Left colon (tissue), 2 donors: ENCODE data around the gene DGKB. TPM values are rescaled to one million over a fixed set of nuclear protein-coding genes. Genes with fewer than 3 reads are reported as not detected.
"Not testable (repeated sequence)": the region's sequence is repeated elsewhere in the genome, so short reads cannot be mapped to it uniquely, and the experiment has no call there.

Experiments used
- ATAC-seq: fragments of 200-7000 bp; cut with Tn5 transposase; one replicate; pipeline ENCODE4 v1.9.1; 2020; ENCODE audit warnings: mild to moderate bottlenecking, moderate library complexity
- DNase-seq, 2 donors: peaks; one replicate each; pipeline ENCODE4 v3.0.0-alpha.2; 2020
- intact Hi-C, 2 donors: fragments of 100-400 bp; cut with DNase I in 1 of 2; cut with micrococcal nuclease in 1 of 2; formaldehyde crosslinking; loops; one replicate each; pipeline versions ENCODE4 v1.11.2 to v1.14.0; 2022; cut with DNase I, micrococcal nuclease
- total RNA-seq, 2 donors: library from RNA; stranded (reverse); fragmentation: NEBNext Ultra II Directional; extraction: Animal tissue kit (Norgen Biotek cat#: 25700); gene quantifications; one replicate each; pipeline ENCODE4 v1.2.1, GENCODE V29; 2021
- donor health status: DM: no; HTN: no; CAD: no.
- donor health status: DM: yes; HTN: yes; CAD: no.

DGKB gene
- total RNA-seq, 2 donors from 2014 or later: 0.06 to 0.39 TPM

DNA sequence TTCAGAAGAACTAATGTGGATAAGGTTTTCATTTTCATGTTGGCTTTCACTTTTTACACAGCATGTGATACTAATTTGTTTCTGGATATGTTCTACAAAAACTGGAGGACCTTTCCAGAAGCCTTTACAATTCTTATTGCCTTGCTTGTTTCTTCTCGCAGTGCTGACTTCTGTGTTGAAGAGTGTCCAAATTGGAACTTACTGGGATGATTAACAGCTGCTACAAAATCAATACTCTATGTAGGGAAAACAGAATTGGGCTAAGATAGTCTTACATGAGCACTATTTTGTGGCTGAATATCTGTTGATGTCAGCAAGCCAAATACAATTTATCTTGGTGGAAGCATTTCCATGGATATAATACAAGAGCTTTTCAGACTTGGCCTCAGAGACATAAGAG lies 351.2 kb downstream of the DGKB start:
- DNase-seq: no peak
- no peak for ATAC-seq
- intact Hi-C loops: no loop called here

DNA sequence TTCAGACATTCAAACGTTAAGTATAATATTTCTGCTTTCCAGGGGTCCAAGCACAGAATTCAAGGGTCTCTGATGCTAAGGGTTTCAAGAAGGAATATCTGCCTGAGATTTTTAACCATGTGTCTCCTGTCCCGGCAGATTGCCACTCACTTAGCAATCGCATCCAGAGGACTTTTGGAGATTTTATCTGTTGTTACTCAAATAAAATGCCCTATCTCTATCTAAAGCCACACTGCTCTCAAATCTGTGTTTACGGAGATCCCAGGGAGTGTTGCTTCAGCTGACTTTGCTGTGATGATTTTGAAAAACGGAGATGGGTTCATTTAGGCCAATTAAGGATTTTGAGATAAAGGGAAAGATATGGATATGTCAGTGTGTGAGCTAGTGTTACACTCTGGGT lies 359.9 kb downstream of the DGKB start:
- intact Hi-C loops: no loop called here
- no peak for DNase-seq
- no peak for ATAC-seq

DNA sequence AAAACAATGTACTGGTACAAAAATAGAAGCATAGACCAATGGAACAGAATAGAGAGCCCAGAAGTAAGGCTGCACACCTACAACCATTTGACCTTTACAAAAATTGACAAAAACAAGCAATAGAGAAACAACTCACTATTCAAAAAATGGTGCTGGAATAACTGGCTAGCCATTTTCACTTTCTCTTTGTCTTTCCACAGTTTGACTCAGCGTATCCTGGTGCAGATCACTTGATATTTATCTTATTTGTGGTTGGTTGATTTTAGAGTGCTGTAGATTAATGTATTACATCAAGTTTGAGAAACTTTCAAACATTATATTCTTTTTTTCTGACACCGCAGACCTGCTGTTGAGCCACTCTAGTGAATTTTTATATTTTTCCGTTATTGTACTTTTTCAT lies 381.4 kb downstream of the DGKB start:
- ATAC-seq: no peak
- no peak for DNase-seq
- intact Hi-C loops: no loop called here

DNA sequence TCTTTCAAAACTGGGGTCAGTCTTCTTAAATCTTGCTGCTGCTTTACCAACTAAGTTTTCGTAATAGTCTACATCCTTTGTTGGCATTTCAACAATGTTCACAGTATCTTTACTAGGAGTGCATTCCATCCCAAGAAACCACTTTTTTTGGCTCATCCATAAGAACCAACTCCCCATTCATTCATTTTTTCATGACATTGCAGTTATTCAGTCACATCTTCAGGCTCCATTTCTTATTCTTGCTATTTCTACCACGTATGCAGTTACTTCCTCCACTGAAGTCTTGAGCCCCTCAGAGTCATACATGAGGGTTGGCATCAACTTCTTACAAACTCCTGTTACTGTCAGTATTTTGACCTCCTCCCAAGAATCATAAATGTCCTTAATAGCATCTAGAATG lies 392.3 kb downstream of the DGKB start:
- ATAC-seq (no peak), DNase-seq (no peak)
- intact Hi-C loops: no loop called here

DNA sequence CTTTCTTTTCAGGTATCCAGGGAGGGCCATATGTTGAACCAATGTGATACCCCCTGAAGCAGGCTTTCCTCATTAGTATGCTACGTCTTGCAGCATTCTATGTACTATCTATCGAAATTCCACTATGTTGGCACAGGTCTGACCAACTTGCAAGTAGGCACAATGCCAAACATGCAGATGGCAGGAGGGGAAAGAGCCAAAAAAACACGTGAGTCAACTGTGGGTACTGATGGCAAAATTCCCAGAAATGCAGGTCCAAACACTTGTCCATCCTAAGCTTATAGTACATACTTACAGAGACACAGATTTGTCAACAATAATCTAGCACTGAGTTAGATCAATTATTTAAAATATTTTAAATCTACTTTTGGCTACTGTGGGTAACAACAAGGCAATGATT lies 394.9 kb downstream of the DGKB start:
- ATAC-seq (no peak), DNase-seq (no peak)
- intact Hi-C loops: no loop called here

DNA sequence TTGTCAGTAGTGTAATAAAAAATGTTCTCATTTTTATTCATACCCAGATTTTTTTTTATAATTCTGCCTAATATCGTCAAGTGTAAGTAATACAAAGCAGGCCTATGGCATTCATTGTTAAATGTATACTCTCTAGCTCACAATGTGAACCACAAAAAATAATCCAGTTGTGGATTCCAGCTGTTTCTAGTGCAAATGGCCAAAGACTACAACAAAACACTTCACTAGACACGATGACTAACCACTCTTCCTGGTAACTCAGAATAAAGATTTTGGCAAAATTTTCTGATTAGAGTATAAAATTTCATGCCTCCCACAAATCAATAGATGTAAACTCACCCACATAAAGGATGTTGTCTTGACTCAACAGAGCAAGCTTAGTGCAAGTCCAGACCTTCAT lies 396.6 kb downstream of the DGKB start:
- DNase-seq (no peak), ATAC-seq (no peak)
- intact Hi-C loops: no loop called here

DNA sequence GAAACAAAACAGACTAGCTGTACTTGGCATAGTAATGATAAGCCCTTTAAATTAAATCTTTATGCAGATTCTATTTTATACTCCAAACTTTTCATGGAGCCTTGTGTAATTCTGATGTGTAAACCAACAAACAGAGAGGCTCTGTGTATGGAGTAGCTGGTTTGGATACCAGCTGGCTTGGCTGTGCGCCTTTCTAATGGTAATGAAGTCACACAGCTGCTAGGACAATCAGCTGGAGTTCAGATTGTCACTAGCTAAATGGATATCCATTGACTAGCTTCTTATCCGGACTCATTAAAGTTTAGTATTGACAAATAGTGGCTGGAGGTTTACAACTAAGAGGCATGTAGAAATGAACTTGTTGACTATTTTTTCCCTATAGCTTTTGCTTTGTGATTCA lies 398.4 kb downstream of the DGKB start:
- intact Hi-C loops: no loop called here
- DNase-seq (no peak), ATAC-seq (no peak)

DNA sequence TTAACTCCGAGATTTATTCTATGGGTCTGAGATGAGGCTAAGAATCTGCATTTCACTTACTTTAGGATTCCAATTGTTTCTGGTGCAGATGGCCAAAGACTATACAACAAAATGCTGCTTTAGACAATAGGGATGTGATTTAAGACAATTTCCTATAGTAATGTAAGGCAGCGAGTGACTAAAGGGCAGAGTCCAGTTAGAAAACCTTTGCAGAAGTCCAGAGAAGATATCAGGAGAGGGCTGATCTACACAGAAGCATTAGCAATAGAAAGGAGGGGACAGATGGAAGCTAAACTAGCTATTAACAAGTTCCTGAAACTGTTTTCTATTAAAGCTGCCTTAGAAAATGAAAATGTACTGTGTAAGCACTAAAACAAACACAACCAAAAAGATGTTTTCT lies 398.9 kb downstream of the DGKB start:
- intact Hi-C loops: no loop called here

DNA sequence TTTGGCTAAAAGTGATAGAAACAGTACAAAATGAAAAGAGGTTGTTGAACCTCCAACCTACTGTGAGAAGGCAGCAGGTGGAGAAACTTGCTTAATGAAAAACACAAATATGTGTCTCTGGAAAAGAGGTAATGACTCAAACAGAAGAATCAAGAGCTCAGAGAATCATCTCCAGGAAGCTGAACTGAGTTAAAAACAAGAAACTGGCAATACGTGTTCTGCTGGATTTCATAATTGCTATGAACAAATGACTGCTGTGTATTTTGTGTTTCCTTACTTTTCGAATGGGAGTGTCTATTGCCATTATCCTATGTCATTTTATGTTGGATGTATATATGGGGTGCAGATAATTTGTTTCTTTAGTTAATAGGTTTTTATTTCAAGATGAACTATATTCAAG lies 401.1 kb downstream of the DGKB start:
- intact Hi-C loops: no loop called here
- DNase-seq (no peak), ATAC-seq (no peak)

More for the DNA sequence above, 398.9 kb downstream of the DGKB start:
- DNase-seq: no peak
- no peak for ATAC-seq

DNA sequence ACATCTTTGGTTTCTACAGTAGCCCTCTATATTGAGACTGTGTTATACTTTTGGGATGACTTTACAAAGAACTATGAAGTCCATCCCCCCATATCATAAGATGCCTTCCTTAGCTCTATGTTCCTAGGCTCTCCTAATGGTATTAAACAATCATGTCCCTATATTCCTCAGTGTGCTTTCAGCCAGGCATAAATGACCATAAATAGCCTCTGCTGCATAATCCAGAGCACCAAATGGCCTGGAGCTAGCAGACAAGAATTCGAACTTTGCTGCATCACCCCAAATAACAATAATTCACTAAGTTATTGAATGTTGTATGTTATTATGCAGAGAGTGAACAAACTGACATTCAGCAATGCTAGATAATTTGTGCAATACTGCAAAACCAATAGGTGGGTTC lies 405.2 kb downstream of the DGKB start:
- DNase-seq (no peak), ATAC-seq (no peak)
- intact Hi-C loops: no loop called here

DNA sequence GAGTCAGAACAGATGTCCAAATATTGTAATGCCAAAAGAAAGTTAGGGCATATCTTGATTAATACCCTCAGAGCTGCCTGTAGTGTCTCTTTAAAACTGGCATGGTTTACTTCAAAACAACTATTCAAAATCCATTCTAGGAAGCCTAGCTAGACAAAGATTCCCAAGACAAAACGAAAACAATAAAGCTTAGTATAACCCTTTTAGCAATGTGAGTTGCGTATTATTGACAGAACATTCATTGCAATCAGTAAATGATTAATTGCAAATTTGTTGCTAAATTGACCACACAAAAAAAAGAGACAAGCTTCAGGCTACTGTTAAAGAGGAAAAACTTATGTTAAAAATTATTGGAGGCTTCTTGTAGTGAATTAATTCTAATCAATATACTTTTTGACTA lies 406.9 kb downstream of the DGKB start:
- intact Hi-C loops: no loop called here
- ATAC-seq (no peak), DNase-seq (no peak)

DNA sequence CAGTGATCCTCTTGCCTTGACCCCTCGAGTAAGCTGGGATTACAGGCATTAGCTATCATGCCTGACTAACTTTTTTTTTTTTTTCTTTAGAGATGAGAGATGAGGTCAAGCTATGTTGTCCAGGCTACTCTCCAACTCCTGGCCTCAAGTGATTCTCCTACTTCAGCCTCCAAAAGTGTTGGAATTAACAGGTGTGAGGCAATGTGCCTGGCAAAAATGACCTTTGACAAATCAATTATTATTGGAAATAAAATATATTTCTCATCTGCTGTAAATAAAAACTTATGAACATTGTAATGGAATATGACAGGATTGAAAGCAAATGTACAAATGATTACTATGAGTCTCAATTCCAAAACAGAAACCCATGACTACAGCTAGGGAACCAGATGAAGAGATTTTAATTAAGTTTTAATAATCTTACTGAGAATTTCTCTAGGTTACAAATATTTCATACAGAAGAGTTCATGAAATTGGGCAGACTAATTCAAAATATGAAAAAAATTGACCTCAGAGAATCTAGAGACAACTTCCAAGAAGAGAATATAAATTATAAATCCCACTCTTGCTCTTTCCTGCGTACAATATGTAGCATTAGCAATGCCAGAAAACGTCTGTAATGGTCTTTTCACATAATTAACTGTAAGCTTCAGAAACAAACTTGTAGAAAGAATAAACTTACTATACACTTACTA lies 414.7 kb downstream of the DGKB start:
- intact Hi-C loops: no loop called here
- no peak for DNase-seq
- ATAC-seq: no peak

DNA sequence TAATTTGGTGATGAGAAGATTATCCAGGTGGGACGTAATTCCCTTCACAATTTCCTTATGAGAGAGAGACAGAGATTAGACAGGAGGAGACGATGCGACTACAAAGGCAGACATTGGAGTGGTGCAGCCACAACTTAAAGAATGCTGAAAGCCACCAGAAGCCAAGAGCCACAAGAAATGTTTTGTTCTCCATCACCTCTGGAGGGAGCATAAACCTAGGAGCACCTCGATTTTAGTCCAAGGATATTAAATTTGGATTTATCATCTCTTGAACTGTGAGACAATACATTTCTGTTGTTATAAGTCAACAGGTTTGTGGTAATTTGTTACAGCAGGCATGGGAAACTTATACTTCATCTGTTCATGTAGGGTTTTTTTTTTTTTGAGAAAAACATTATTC lies 418.9 kb downstream of the DGKB start:
- ATAC-seq (no peak), DNase-seq (no peak)
- intact Hi-C loops: no loop called here

DNA sequence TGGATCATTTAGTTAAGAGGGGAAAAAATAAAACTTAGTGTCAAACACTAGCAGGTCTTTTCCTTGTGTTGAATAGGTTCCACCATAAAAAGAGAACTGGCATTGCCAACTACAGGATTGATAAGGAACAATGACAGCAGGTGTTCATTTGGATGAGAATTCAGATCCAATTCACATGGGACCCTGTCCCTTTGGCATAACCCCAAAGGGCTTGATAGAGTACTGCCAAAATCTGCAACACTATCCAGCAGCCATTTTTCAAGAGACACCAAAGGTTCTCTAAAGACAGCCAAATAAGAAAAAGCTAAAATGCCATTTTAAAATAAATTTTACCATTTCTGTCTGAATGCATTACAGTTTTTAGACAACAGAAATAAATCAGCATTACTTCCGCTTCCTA lies 422.3 kb downstream of the DGKB start:
- intact Hi-C loops: no loop called here
- DNase-seq (no peak), ATAC-seq (no peak)

DNA sequence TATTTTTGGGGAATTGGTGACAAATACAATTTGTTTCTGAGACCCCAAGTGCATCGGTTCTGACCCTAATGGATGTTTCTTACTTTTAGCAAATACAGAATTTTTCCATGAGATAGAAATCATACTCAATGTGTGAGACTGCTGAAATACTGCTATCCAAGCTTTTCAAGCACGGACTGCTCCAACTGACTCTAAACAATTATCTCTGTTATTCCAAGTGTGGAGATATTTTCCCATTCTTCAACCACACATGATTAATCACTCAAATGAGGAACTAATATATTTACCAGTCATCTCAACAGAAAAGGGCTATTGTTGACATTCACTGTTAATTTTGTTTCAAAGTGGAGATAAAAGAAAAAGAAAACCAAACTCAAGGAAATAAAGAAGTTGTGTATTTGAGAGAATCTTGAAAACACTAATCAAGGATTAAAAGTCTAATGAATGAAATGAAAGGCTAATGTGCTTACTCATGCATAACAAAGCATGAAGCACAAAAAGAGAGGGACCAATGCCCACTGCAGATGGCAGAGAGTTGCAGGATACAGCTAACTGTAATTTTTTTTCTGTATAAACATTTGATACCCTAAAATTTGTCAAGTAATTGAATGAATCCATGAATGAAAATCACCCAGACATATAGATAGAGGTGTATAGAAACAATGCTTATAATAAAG lies 423.6 kb downstream of the DGKB start:
- ATAC-seq (no peak), DNase-seq (no peak)
- intact Hi-C loops: no loop called here

DNA sequence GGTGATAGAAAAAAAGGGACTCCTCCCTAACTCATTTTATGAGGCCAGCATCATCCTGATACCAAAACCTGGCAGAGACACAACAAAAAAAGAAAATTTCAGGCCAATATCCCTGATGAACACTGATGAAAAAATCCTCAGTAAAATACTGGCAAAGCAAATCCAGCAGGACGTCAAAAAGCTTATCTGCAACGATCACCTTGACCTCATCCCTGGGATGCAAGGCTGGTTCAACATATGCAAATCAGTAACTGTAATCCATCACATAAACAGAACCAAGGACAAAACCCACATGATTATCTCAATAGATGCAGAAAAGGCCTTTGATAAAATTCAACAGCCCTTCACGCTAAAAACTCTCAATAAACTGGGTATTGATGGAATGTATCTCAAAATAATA lies 440.8 kb downstream of the DGKB start:
- ATAC-seq, DNase-seq, intact Hi-C loops: not testable (repeated sequence)

DNA sequence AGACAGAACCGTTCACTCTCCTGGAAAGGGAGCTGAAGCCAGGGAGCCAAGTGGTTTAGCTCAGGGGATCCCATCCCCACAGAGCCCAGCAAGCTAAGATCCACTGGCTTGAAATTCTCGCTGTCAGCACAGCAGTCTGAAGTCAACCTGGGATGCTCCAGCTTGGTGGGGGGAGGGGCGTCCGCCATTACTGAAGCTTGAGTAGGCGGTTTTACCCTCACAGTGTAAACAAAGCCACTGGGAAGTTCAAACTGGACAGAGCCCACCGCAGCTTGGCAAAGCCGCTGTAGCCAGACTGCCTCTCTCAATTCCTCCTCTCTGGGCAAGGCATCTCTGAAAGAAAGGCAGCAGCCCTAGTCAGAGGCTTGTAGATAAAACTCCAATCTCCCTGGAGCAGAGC lies 443.7 kb downstream of the DGKB start:
- ATAC-seq, DNase-seq: not testable (repeated sequence)
- intact Hi-C loops: loop anchor here in 1 of 2 donors (10.0 kb wide), 1 partner anchor 1174 kb away; no protein-coding TSS in a partner anchor

DNA sequence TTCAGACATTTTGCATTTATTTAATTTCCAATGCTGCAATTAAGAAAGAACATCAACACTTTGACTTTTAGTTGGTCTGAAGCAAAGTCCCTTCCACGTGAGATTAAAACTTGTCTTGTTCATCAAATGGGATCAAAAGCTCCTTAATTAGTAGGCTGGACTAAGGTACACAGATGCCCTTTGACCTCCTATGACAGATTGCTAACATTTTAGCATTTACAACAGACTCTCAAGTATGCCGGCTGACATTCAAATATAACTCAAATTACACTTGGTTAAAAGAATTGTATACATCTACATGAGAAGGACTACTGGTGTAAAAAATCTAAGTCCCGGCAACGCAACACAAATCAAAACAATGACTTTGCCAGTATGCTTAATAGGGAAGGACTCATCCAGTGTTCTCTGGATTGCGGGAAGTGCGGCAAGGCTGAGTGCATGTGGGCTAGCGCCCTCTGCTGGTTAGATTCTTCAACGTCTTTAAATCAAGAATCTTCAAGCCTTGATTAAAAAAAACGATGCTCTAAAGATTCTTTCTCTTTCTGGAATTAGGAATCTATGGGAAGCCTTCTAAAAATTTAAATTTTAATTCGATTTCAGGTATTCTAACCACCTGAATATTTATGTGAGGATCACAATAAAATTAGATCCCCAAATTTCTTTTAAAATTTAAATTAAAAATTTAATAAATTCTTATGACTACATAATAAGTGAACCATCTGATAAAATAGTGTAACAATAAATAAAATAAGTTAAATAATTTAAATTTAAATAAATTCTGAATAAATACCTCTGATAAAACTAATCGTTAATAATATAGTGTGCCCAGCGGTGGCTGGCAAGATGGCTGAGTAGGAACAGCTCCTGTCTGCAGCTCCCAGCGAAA lies 444.7 kb downstream of the DGKB start:
- DNase-seq (peak; percentile 38 to 69), ATAC-seq (peak; percentile 75)
- intact Hi-C loops: loop anchor here in 1 of 2 donors (10.0 kb wide), 1 partner anchor 1173 kb away; no protein-coding TSS in a partner anchor

DNA sequence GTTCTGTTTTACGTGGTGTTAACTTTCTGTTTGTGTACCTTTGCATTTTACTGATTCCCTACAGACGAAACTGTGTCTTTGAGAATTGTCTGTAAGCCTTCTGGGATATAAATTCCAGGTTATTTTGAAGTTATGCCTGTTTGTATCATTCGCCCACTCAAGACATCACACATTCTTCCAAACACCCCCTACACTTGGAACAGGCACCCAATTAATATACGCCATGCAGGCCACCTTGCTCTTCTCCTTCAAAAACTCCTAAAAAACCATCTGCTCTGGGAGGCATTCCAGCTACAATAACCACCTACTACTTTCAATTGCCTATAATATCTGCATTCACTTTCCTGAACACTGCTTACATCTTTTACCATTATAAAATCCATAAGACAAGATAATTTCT lies 453.3 kb downstream of the DGKB start:
- ATAC-seq: no peak
- intact Hi-C loops: no loop called here
- no peak for DNase-seq

DNA sequence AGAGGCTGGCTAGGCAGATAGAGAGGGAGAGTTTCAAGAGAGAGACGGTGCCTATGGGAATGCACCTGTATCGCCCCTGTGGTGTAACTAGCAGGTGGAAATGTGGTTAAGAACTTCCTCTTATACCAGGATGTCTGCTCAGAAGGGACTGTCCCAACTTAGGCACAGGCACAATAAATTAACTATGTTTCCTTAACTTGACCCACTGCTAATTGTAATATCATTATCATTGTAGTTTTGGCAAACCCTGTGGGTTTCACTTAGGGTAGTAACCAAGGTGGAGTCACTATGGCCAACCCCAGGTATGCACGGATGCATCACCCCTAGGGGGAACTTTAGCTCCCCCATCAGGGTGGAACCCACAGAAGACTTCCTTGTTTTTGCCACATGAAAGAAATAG lies 455.7 kb downstream of the DGKB start:
- intact Hi-C loops: no loop called here
- no peak for DNase-seq
- ATAC-seq: no peak
